Keratinocyte (primary cell): ENCODE measurements around the gene AXL.

ENCODE experiments used
- CTCF ChIP-seq, 3 experiments: IDR thresholded peaks in 1 of 3; conservative IDR thresholded peaks in 1 of 3; optimal IDR thresholded peaks in 1 of 3; 2 replicates in 2 of 3; 3 replicates in 1 of 3; pipeline versions ENCODE3 to v1.5.1; 2011; ENCODE audit warnings: low read length in 3 of 3, mild to moderate bottlenecking in 3 of 3, moderate library complexity in 2 of 3, control low read depth in 1 of 3, inconsistent platforms in 1 of 3; ENCODE audit not compliant: insufficient read depth in 2 of 3; ENCODE audit errors: extremely low read depth in 1 of 3
- EZH2 ChIP-seq: IDR thresholded peaks from one replicate; pipeline ENCODE4 v1.6.1; 2012; ENCODE audit warnings: inconsistent platforms, mild to moderate bottlenecking, low read length, moderate library complexity

- TF ChIP-seq CTCF (optimal IDR thresholded peaks at IDR 0.05 in 1 of 3, IDR thresholded peaks at IDR 0.05 in 1 of 3, conservative IDR thresholded peaks at IDR 0.05 in 1 of 3; ENCODE audit: extremely low read depth in 1 of 3, insufficient read depth in 2 of 3, low read length in 3 of 3) (no peak), EZH2 (no peak)
These were observed 55.8 kb downstream of the AXL start for GRCh38 chr19:41274802-41275201.
